ENCODE measurements around the gene ABCA1. TPM values are rescaled to one million over a fixed set of nuclear protein-coding genes. Genes with fewer than 3 reads are reported as not detected.

ABCA1 gene
- total RNA-seq, 2 donors from 2014 or later = 21.6 to 34.8 TPM

GRCh38 chr9:104780796-104781395 is 147.1 kb downstream of the ABCA1 start:
- no peak overlapping the region for H3K4me3 Mint-ChIP-seq
- WGBS, 2 experiments (ENCODE audit: insufficient coverage in 1 of 2, insufficient read length in 1 of 2) = 100% methylated on average over 1 of the region's 1 CpG; no CpG with 5 or more reads in 1 of the 2 experiments
- peaks cover 54% of the 10 kb centered on the region for H3K36me3 ChIP-seq (ENCODE audit: control insufficient read depth, insufficient read depth, low read length)
- no peaks in the 10 kb centered on the region for H3K27me3 Mint-ChIP-seq (ENCODE audit: insufficient read depth)
- H3K27ac ChIP-seq (ENCODE audit: low read depth, low read length) = no peak overlapping the region
- no peak overlapping the region for H3K27ac Mint-ChIP-seq
- H3K27me3 ChIP-seq (ENCODE audit: control insufficient read depth, insufficient read depth, low read length, poor library complexity, severe bottlenecking) = no peaks in the 10 kb centered on the region
- H3K9ac ChIP-seq (ENCODE audit: extremely low read depth, low read length, poor library complexity, severe bottlenecking) = no peak overlapping the region
- H3K4me1 ChIP-seq (ENCODE audit: control insufficient read depth, insufficient read depth, low read length) = no peaks in the 10 kb centered on the region
- TF ChIP-seq, protein P1, sequence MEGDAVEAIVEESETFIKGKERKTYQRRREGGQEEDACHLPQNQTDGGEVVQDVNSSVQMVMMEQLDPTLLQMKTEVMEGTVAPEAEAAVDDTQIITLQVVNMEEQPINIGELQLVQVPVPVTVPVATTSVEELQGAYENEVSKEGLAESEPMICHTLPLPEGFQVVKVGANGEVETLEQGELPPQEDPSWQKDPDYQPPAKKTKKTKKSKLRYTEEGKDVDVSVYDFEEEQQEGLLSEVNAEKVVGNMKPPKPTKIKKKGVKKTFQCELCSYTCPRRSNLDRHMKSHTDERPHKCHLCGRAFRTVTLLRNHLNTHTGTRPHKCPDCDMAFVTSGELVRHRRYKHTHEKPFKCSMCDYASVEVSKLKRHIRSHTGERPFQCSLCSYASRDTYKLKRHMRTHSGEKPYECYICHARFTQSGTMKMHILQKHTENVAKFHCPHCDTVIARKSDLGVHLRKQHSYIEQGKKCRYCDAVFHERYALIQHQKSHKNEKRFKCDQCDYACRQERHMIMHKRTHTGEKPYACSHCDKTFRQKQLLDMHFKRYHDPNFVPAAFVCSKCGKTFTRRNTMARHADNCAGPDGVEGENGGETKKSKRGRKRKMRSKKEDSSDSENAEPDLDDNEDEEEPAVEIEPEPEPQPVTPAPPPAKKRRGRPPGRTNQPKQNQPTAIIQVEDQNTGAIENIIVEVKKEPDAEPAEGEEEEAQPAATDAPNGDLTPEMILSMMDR (conservative IDR thresholded peaks at IDR 0.05) = peak; percentile 40
- DNase-seq = no peak
- peaks cover 11% of the 10 kb centered on the region for H3K4me1 Mint-ChIP-seq
- no peak overlapping the region for H3K4me3 ChIP-seq (ENCODE audit: low read length)
- H3K36me3 Mint-ChIP-seq (ENCODE audit: low read depth) = peaks cover 19% of the 10 kb centered on the region
- H3K9me3 Mint-ChIP-seq = no peaks in the 10 kb centered on the region
- no peaks in the 10 kb centered on the region for H3K9me3 ChIP-seq (ENCODE audit: control insufficient read depth, low read length)

GRCh38 chr9:104779946-104780535 is 147.9 kb downstream of the ABCA1 start:
- H3K27me3 Mint-ChIP-seq (ENCODE audit: insufficient read depth) = no peaks in the 10 kb centered on the region
- H3K4me3 ChIP-seq (ENCODE audit: low read length) = no peak overlapping the region
- TF ChIP-seq, protein P1 (conservative IDR thresholded peaks at IDR 0.05) = no peak
- WGBS, 2 experiments (ENCODE audit: insufficient coverage in 1 of 2, insufficient read length in 1 of 2) = 94 to 98% methylated on average over 6 to 9 of the region's 9 CpGs
- H3K36me3 ChIP-seq (ENCODE audit: control insufficient read depth, insufficient read depth, low read length) = peaks cover 45% of the 10 kb centered on the region
- H3K27ac ChIP-seq (ENCODE audit: low read depth, low read length) = no peak overlapping the region
- DNase-seq = no peak
- H3K27ac Mint-ChIP-seq = no peak overlapping the region
- H3K4me3 Mint-ChIP-seq = no peak overlapping the region
- H3K36me3 Mint-ChIP-seq (ENCODE audit: low read depth) = peaks cover 11% of the 10 kb centered on the region
- H3K27me3 ChIP-seq (ENCODE audit: control insufficient read depth, insufficient read depth, low read length, poor library complexity, severe bottlenecking) = no peaks in the 10 kb centered on the region
- H3K4me1 Mint-ChIP-seq = peaks cover 11% of the 10 kb centered on the region
- H3K9me3 Mint-ChIP-seq = no peaks in the 10 kb centered on the region
- H3K9me3 ChIP-seq (ENCODE audit: control insufficient read depth, low read length) = no peaks in the 10 kb centered on the region
- no peaks in the 10 kb centered on the region for H3K4me1 ChIP-seq (ENCODE audit: control insufficient read depth, insufficient read depth, low read length)
- no peak overlapping the region for H3K9ac ChIP-seq (ENCODE audit: extremely low read depth, low read length, poor library complexity, severe bottlenecking)

- H3K27ac ChIP-seq (ENCODE audit: low read depth, low read length) = no peak overlapping the region
Measured at GRCh38 chr9:104779334-104779733, 148.6 kb downstream of the ABCA1 start.

More at GRCh38 chr9:104779334-104779733, 148.6 kb downstream of the ABCA1 start:
- Mint-ChIP-seq H3K36me3 (ENCODE audit: low read depth) (peaks cover 10% of the 10 kb centered on the region), H3K27ac (no peak overlapping the region), H3K4me3 (no peak overlapping the region), H3K27me3 (ENCODE audit: insufficient read depth) (no peaks in the 10 kb centered on the region), H3K4me1 (peaks cover 11% of the 10 kb centered on the region), H3K9me3 (no peaks in the 10 kb centered on the region)
- Histone ChIP-seq H3K4me3 (ENCODE audit: low read length) (no peak overlapping the region), H3K36me3 (ENCODE audit: control insufficient read depth, insufficient read depth, low read length) (peaks cover 38% of the 10 kb centered on the region), H3K9me3 (ENCODE audit: control insufficient read depth, low read length) (no peaks in the 10 kb centered on the region), H3K9ac (ENCODE audit: extremely low read depth, low read length, poor library complexity, severe bottlenecking) (no peak overlapping the region), H3K27me3 (ENCODE audit: control insufficient read depth, insufficient read depth, low read length, poor library complexity, severe bottlenecking) (no peaks in the 10 kb centered on the region), H3K4me1 (ENCODE audit: control insufficient read depth, insufficient read depth, low read length) (no peaks in the 10 kb centered on the region)
- TF ChIP-seq, protein P1 (conservative IDR thresholded peaks at IDR 0.05) = no peak
- 80% methylated on average over 1 of the region's 1 CpG; no CpG with 5 or more reads in 1 of the 2 experiments for WGBS, 2 experiments (ENCODE audit: insufficient coverage in 1 of 2, insufficient read length in 1 of 2)
- no peak for DNase-seq
